ENCODE measurements around the gene PCSK7.

Gene PCSK7

GRCh38 chr11:117159892-117160291, 72.0 kb downstream of the PCSK7 start:
- peaks cover 17% of the 10 kb centered on the region for H3K36me3 ChIP-seq (ENCODE audit: insufficient read depth, low read length)

GRCh38 chr11:117157507-117157906, 74.4 kb downstream of the PCSK7 start:
- peaks cover 17% of the 10 kb centered on the region for H3K36me3 ChIP-seq (ENCODE audit: insufficient read depth, low read length)
- H3K9ac ChIP-seq (ENCODE audit: low read depth, low read length): no peak overlapping the region
- H3K9me3 ChIP-seq (ENCODE audit: control insufficient read depth, insufficient read depth, low read length): no peaks in the 10 kb centered on the region
- no peaks in the 10 kb centered on the region for H3K4me1 ChIP-seq (ENCODE audit: insufficient read depth, low read length)

More at GRCh38 chr11:117159892-117160291, 72.0 kb downstream of the PCSK7 start:
- Histone ChIP-seq H3K9ac (ENCODE audit: low read depth, low read length) (no peak overlapping the region), H3K9me3 (ENCODE audit: control insufficient read depth, insufficient read depth, low read length) (no peaks in the 10 kb centered on the region), H3K4me1 (ENCODE audit: insufficient read depth, low read length) (no peaks in the 10 kb centered on the region)

DNA sequence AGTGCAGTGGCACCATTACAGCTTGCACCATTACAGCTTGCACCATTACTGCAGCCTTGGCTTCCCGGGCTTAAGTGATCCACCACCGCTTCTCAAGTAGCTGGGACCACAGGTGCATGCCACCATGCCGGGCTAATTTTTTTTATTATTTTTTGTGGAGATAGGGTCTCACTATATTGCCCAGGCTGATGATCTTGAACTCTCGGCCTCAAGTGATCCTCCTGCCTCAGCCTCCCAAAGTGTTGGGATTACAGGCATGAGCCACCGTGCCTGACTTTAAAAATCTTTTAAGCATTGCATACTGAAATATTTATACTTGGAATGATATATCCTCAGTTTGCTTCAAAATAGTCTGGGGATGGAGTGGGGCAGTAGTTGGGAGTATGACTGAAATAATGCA, 77.4 kb downstream of the PCSK7 start:
- Histone ChIP-seq H3K9me3 (ENCODE audit: control insufficient read depth, insufficient read depth, low read length) (no peaks in the 10 kb centered on the region), H3K9ac (ENCODE audit: low read depth, low read length) (no peak overlapping the region), H3K36me3 (ENCODE audit: insufficient read depth, low read length) (peaks cover 10% of the 10 kb centered on the region), H3K4me1 (ENCODE audit: insufficient read depth, low read length) (no peaks in the 10 kb centered on the region)

Data from ES-I3 (cell line).